Epidermal melanocyte (primary cell): ENCODE measurements around the gene EOMES.

Experiments used
- DNase-seq: peaks from one replicate; pipeline ENCODE4 v3.0.0; 2011; ENCODE audit warnings: low spot score; ENCODE audit not compliant: insufficient read length

EOMES gene

GRCh38 chr3:27681249-27681748, 40.8 kb downstream of the EOMES start:
- peak; percentile 64 for DNase-seq

GRCh38 chr3:27680517-27681246, 41.4 kb downstream of the EOMES start:
- no peak for DNase-seq

GRCh38 chr3:27679691-27680090, 42.4 kb downstream of the EOMES start:
- DNase-seq, result no peak

- DNase-seq, result no peak
Observed at GRCh38 chr3:27678234-27678633, 43.9 kb downstream of the EOMES start.

- DNase-seq, result no peak
Observed at GRCh38 chr3:27677565-27677964, 44.6 kb downstream of the EOMES start.

- DNase-seq, result no peak
Observed at GRCh38 chr3:27675287-27675686, 46.8 kb downstream of the EOMES start.

- DNase-seq, result no peak
Observed at GRCh38 chr3:27673701-27674100, 48.4 kb downstream of the EOMES start.

GRCh38 chr3:27671101-27671500, 51.0 kb downstream of the EOMES start:
- no peak for DNase-seq

GRCh38 chr3:27670619-27671018, 51.5 kb downstream of the EOMES start:
- DNase-seq, result no peak

- no peak for DNase-seq
Observed at GRCh38 chr3:27669591-27669990, 52.5 kb downstream of the EOMES start.

- DNase-seq, result no peak
Observed at GRCh38 chr3:27667751-27668150, 54.4 kb downstream of the EOMES start.

- DNase-seq, result no peak
Observed at GRCh38 chr3:27666708-27667107, 55.4 kb downstream of the EOMES start.

- no peak for DNase-seq
Observed at GRCh38 chr3:27666272-27666671, 55.9 kb downstream of the EOMES start.
